ENCODE data around the gene FDCSP. TPM values are rescaled to one million over a fixed set of nuclear protein-coding genes. Genes with fewer than 3 reads are reported as not detected.
"Not testable (repeated sequence)": the region's sequence is repeated elsewhere in the genome, so short reads cannot be mapped to it uniquely, and the experiment has no call there.

Gene FDCSP
- total and polyA plus RNA-seq, 4 donors: not detected

DNA sequence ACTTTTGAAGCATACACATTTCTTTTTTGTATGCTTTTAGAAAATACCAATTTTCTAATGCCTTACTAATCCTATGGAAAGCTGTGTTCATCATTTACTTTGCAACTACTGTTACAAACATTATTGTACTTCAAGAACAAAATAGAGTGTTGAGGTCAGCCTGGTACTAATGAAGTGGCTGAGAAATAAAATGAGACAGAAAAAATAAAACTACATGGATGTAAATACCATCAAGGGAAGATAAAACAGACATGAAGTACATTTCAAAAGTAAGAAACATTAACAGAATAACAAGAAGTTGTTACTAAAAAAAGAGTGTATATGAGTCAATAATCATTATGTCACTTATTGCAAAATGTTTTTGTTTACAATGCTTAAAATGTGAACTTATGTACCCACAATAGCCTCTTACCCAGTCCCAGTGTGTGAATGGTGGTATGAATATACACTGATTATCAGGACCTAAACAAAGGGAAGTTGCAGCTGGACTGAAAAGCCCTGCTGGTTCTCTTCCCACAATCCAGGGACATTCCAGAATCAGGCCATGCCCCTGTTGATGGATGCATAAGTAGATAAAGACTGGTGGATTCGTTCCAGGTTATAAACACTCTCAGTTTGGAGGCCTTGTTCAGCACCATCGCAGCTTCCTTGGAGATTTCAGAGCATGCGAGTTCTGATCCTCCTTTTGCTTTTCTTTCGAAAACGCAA, 14.1 kb downstream of the FDCSP start:
- H3K9ac ChIP-seq (ENCODE audit: low read depth in 1 of 2, low read length in 2 of 2): no peak overlapping the region
- H3K27me3 ChIP-seq (ENCODE audit: control insufficient read depth in 4 of 4, insufficient read depth in 4 of 4, low read length in 3 of 4): no peaks in the 10 kb centered on the region
- DNase-seq (ENCODE audit: low spot score): no peak
- H3K4me3 ChIP-seq (ENCODE audit: low read depth in 1 of 3, low read length in 3 of 3): no peak overlapping the region
- WGBS: 70% methylated on average over 5 of the region's 5 CpGs
- no peak overlapping the region for H3K27ac ChIP-seq (ENCODE audit: low read depth in 1 of 2, low read length in 2 of 2)
- TF ChIP-seq HNF4A (conservative IDR thresholded peaks at IDR 0.05): no peak
- TF ChIP-seq NR2F2 (IDR thresholded peaks at IDR 0.05): no peak
- TF ChIP-seq TAF1 (conservative IDR thresholded peaks at IDR 0.05): no peak
- TF ChIP-seq FOXA2 (IDR thresholded peaks at IDR 0.05): no peak
- TF ChIP-seq HNF4G (IDR thresholded peaks at IDR 0.05): no peak
- TF ChIP-seq JUND (IDR thresholded peaks at IDR 0.05): no peak
- TF ChIP-seq FOXA1 (IDR thresholded peaks at IDR 0.05): no peak
- no peak for TF ChIP-seq EGR1 (IDR thresholded peaks at IDR 0.05; ENCODE audit: low read depth in 2 of 2)
- no peak for TF ChIP-seq RAD21 (IDR thresholded peaks at IDR 0.05)
- no peak for TF ChIP-seq RXRA (IDR thresholded peaks at IDR 0.05)
- TF ChIP-seq, protein P1, sequence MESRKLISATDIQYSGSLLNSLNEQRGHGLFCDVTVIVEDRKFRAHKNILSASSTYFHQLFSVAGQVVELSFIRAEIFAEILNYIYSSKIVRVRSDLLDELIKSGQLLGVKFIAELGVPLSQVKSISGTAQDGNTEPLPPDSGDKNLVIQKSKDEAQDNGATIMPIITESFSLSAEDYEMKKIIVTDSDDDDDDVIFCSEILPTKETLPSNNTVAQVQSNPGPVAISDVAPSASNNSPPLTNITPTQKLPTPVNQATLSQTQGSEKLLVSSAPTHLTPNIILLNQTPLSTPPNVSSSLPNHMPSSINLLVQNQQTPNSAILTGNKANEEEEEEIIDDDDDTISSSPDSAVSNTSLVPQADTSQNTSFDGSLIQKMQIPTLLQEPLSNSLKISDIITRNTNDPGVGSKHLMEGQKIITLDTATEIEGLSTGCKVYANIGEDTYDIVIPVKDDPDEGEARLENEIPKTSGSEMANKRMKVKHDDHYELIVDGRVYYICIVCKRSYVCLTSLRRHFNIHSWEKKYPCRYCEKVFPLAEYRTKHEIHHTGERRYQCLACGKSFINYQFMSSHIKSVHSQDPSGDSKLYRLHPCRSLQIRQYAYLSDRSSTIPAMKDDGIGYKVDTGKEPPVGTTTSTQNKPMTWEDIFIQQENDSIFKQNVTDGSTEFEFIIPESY (IDR thresholded peaks at IDR 0.05): no peak
- TF ChIP-seq YY1 (IDR thresholded peaks at IDR 0.05): no peak
- H3K9me3 ChIP-seq (ENCODE audit: control insufficient read depth in 4 of 4, low read length in 3 of 4): no peaks in the 10 kb centered on the region
- H3K4me1 ChIP-seq (ENCODE audit: control insufficient read depth in 4 of 4, insufficient read depth in 4 of 4, low read length in 3 of 4): peaks cover 0 to 4% (median 0%) of the 10 kb centered on the region in 4 donors
- H3K36me3 ChIP-seq (ENCODE audit: control insufficient read depth in 4 of 4, insufficient read depth in 3 of 4, low read depth in 1 of 4, low read length in 3 of 4): no peaks in the 10 kb centered on the region

DNA sequence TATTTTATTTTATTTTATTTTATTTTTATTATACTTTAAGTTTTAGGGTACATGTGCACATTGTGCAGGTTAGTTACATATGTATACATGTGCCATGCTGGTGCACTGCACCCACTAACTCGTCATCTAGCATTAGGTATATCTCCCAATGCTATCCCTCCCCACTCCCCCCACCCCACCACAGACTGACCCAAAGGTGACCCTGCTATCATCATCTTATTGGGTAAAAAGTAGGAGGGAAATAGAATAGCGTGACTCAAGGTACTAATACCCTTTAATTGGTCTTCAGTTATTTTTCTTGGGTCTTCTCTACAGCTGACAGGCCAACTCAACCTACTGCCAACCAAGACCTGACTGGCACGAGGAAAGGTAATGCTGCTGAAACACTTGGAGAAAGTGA, 16.4 kb downstream of the FDCSP start, which contains the start of gene CSN3:
Gene CSN3, plus strand, starts transcription at position 301 of the 400 bp plus-strand sequence. CDS start 2,223 bp downstream, outside the sequence.
- H3K27me3 ChIP-seq (ENCODE audit: control insufficient read depth in 4 of 4, insufficient read depth in 4 of 4, low read length in 3 of 4); H3K36me3 ChIP-seq (ENCODE audit: control insufficient read depth in 4 of 4, insufficient read depth in 3 of 4, low read depth in 1 of 4, low read length in 3 of 4); DNase-seq (ENCODE audit: low spot score); H3K9me3 ChIP-seq (ENCODE audit: control insufficient read depth in 4 of 4, low read length in 3 of 4); H3K4me3 ChIP-seq (ENCODE audit: low read depth in 1 of 3, low read length in 3 of 3); H3K4me1 ChIP-seq (ENCODE audit: control insufficient read depth in 4 of 4, insufficient read depth in 4 of 4, low read length in 3 of 4); H3K27ac ChIP-seq (ENCODE audit: low read depth in 1 of 2, low read length in 2 of 2); H3K9ac ChIP-seq (ENCODE audit: low read depth in 1 of 2, low read length in 2 of 2): not testable (repeated sequence)
- 92% methylated on average over 3 of the region's 3 CpGs for WGBS

DNA sequence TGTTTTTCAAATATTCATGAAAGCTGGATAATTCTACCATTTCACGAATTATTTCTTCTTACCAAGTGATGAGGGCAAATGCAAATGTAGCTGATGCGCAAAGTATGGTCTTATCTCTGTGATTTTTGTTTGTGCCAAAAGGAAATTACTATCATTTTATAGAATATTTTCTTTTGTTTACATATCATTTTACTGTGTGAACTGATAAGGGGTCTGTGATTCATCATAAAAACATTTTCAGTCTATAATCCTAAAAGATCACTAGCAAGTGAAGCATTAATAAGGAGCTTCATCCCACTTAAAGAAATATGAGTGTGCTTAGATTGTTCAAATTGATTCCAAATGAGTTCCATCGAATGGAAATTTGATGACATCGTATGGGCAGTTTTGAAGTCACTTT, 17.2 kb downstream of the FDCSP start:
- Histone ChIP-seq H3K4me1 (ENCODE audit: control insufficient read depth in 4 of 4, insufficient read depth in 4 of 4, low read length in 3 of 4) (no peaks in the 10 kb centered on the region), H3K27ac (ENCODE audit: low read depth in 1 of 2, low read length in 2 of 2) (no peak overlapping the region), H3K9ac (ENCODE audit: low read depth in 1 of 2, low read length in 2 of 2) (no peak overlapping the region), H3K9me3 (ENCODE audit: control insufficient read depth in 4 of 4, low read length in 3 of 4) (no peaks in the 10 kb centered on the region), H3K4me3 (ENCODE audit: low read depth in 1 of 3, low read length in 3 of 3) (no peak overlapping the region), H3K36me3 (ENCODE audit: control insufficient read depth in 4 of 4, insufficient read depth in 3 of 4, low read depth in 1 of 4, low read length in 3 of 4) (no peaks in the 10 kb centered on the region), H3K27me3 (ENCODE audit: control insufficient read depth in 4 of 4, insufficient read depth in 4 of 4, low read length in 3 of 4) (no peaks in the 10 kb centered on the region)
- no peak for DNase-seq (ENCODE audit: low spot score)
- 65% methylated on average over 4 of the region's 4 CpGs for WGBS
- TF ChIP-seq, protein P1 (IDR thresholded peaks at IDR 0.05): no peak
- TF ChIP-seq RXRA (IDR thresholded peaks at IDR 0.05) (no peak), HNF4G (IDR thresholded peaks at IDR 0.05) (no peak), FOXA1 (IDR thresholded peaks at IDR 0.05) (no peak), TAF1 (conservative IDR thresholded peaks at IDR 0.05) (no peak), RAD21 (IDR thresholded peaks at IDR 0.05) (no peak), JUND (IDR thresholded peaks at IDR 0.05) (no peak), NR2F2 (IDR thresholded peaks at IDR 0.05) (no peak), SP1 (IDR thresholded peaks at IDR 0.05) (no peak), EGR1 (IDR thresholded peaks at IDR 0.05; ENCODE audit: low read depth in 2 of 2) (no peak), YY1 (IDR thresholded peaks at IDR 0.05) (no peak), GABPA (IDR thresholded peaks at IDR 0.05 in 1 of 2, conservative IDR thresholded peaks at IDR 0.05 in 1 of 2) (no peak), FOXA2 (IDR thresholded peaks at IDR 0.05) (no peak), HNF4A (conservative IDR thresholded peaks at IDR 0.05) (no peak)
- TF ChIP-seq, protein P2, sequence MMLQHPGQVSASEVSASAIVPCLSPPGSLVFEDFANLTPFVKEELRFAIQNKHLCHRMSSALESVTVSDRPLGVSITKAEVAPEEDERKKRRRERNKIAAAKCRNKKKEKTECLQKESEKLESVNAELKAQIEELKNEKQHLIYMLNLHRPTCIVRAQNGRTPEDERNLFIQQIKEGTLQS (IDR thresholded peaks at IDR 0.05): no peak
- TF ChIP-seq, protein P3, sequence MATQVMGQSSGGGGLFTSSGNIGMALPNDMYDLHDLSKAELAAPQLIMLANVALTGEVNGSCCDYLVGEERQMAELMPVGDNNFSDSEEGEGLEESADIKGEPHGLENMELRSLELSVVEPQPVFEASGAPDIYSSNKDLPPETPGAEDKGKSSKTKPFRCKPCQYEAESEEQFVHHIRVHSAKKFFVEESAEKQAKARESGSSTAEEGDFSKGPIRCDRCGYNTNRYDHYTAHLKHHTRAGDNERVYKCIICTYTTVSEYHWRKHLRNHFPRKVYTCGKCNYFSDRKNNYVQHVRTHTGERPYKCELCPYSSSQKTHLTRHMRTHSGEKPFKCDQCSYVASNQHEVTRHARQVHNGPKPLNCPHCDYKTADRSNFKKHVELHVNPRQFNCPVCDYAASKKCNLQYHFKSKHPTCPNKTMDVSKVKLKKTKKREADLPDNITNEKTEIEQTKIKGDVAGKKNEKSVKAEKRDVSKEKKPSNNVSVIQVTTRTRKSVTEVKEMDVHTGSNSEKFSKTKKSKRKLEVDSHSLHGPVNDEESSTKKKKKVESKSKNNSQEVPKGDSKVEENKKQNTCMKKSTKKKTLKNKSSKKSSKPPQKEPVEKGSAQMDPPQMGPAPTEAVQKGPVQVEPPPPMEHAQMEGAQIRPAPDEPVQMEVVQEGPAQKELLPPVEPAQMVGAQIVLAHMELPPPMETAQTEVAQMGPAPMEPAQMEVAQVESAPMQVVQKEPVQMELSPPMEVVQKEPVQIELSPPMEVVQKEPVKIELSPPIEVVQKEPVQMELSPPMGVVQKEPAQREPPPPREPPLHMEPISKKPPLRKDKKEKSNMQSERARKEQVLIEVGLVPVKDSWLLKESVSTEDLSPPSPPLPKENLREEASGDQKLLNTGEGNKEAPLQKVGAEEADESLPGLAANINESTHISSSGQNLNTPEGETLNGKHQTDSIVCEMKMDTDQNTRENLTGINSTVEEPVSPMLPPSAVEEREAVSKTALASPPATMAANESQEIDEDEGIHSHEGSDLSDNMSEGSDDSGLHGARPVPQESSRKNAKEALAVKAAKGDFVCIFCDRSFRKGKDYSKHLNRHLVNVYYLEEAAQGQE (IDR thresholded peaks at IDR 0.05): no peak
- TF ChIP-seq, protein P4, sequence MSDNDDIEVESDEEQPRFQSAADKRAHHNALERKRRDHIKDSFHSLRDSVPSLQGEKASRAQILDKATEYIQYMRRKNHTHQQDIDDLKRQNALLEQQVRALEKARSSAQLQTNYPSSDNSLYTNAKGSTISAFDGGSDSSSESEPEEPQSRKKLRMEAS (IDR thresholded peaks at IDR 0.05): no peak

All from liver (tissue), 9 donors.